Measurements from ENCODE around the gene CCDC12. TPM values are rescaled to one million over a fixed set of nuclear protein-coding genes. Genes with fewer than 3 reads are reported as not detected.
A peak's percentile ranks its signal among the peaks of the same experiment; 100 is the strongest.

The CCDC12 gene
- total RNA-seq, 4 donors from 2014 or later: 14.3 to 52.2 (median 42.0) TPM

- 90% methylated on average over 2 of the region's 13 CpGs; no CpG with 5 or more reads in 1 of the 2 donors for WGBS, 2 donors (ENCODE audit: low coverage in 1 of 2)
- H3K27me3 ChIP-seq: no peaks in the 10 kb centered on the region
- TF ChIP-seq CTCF (IDR thresholded peaks at IDR 0.05) (no peak), POLR2A (IDR thresholded peaks at IDR 0.05) (no peak), EP300 (IDR thresholded peaks at IDR 0.05) (no peak), POLR2AphosphoS5 (IDR thresholded peaks at IDR 0.05) (no peak)
- peaks cover 0 to 43% of the 10 kb centered on the region in 2 donors for H3K36me3 ChIP-seq
- H3K4me1 ChIP-seq: peaks cover 0 to 17% (median 8%) of the 10 kb centered on the region in 3 donors
- H3K4me3 ChIP-seq: no peak overlapping the region
- ATAC-seq: no peak
- peak overlapping the region in 1 of 4 donors; percentile 93 for H3K27ac ChIP-seq
- no peaks in the 10 kb centered on the region for H3K9me3 ChIP-seq
Measured at GRCh38 chr3:47008234-47008796, 31.8 kb upstream of the CCDC12 start.

GRCh38 chr3:47007482-47008233 is 31.1 kb upstream of the CCDC12 start:
- Histone ChIP-seq H3K4me1 (peaks cover 0 to 17% (median 8%) of the 10 kb centered on the region in 3 donors), H3K9me3 (no peaks in the 10 kb centered on the region), H3K4me3 (no peak overlapping the region), H3K27me3 (no peaks in the 10 kb centered on the region), H3K27ac (no peak overlapping the region), H3K36me3 (peaks cover 0 to 43% of the 10 kb centered on the region in 2 donors)
- no peak for ATAC-seq
- WGBS, 2 donors (ENCODE audit: low coverage in 1 of 2): no CpG with 5 or more reads among the region's 16 CpGs
- TF ChIP-seq EP300 (IDR thresholded peaks at IDR 0.05): no peak
- TF ChIP-seq POLR2AphosphoS5 (IDR thresholded peaks at IDR 0.05): no peak
- no peak for TF ChIP-seq POLR2A (IDR thresholded peaks at IDR 0.05)
- no peak for TF ChIP-seq CTCF (IDR thresholded peaks at IDR 0.05)

GRCh38 chr3:47007001-47007400 is 30.5 kb upstream of the CCDC12 start:
- no peak overlapping the region for H3K27ac ChIP-seq
- peaks cover 0 to 46% of the 10 kb centered on the region in 2 donors for H3K36me3 ChIP-seq
- H3K4me3 ChIP-seq: no peak overlapping the region
- H3K4me1 ChIP-seq: peaks cover 0 to 17% (median 8%) of the 10 kb centered on the region in 3 donors
- TF ChIP-seq POLR2AphosphoS5 (IDR thresholded peaks at IDR 0.05): no peak
- no peak for TF ChIP-seq EP300 (IDR thresholded peaks at IDR 0.05)
- TF ChIP-seq CTCF (IDR thresholded peaks at IDR 0.05): no peak
- no peak for TF ChIP-seq POLR2A (IDR thresholded peaks at IDR 0.05)
- H3K27me3 ChIP-seq: no peaks in the 10 kb centered on the region
- H3K9me3 ChIP-seq: no peaks in the 10 kb centered on the region
- no CpG with 5 or more reads among the region's 3 CpGs for WGBS, 2 donors (ENCODE audit: low coverage in 1 of 2)
- ATAC-seq: no peak

DNA sequence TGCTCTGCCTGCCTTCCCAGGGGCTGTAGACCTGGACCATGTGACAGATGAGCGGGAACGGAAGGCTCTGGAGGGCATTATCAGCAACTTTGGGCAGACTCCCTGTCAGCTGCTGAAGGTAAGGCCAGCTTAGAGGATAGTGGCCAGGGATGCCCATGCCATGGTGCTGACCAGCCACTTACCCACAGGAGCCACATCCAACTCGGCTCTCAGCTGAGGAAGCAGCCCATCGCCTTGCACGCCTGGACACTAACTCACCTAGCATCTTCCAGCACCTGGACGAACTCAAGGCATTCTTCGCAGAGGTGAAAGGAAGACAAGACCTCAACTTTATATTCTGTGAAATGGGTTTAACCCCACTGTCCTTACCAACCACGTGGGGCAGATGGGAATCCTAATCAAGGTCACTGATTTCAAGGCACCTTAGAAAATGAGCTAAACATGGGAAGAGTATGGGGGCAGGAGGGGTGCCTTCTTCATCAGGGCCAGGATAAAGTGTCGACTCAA is 29.7 kb upstream of the CCDC12 start:
- Histone ChIP-seq H3K4me3 (no peak overlapping the region), H3K27ac (no peak overlapping the region), H3K36me3 (peaks cover 0 to 54% of the 10 kb centered on the region in 2 donors), H3K27me3 (no peaks in the 10 kb centered on the region), H3K4me1 (peaks cover 0 to 17% (median 8%) of the 10 kb centered on the region in 3 donors), H3K9me3 (no peaks in the 10 kb centered on the region)
- no peak for ATAC-seq
- TF ChIP-seq CTCF (IDR thresholded peaks at IDR 0.05) (no peak), POLR2AphosphoS5 (IDR thresholded peaks at IDR 0.05) (no peak), EP300 (IDR thresholded peaks at IDR 0.05) (no peak), POLR2A (IDR thresholded peaks at IDR 0.05) (no peak)
- 80 to 93% methylated on average over 2 to 9 of the region's 9 CpGs for WGBS, 2 donors (ENCODE audit: low coverage in 1 of 2)

Measured in gastroesophageal sphincter (tissue), 4 donors.